ENCODE measurements around the gene CNGA2. TPM values are rescaled to one million over a fixed set of nuclear protein-coding genes. Genes with fewer than 3 reads are reported as not detected.

Gene CNGA2
- polyA plus RNA-seq, 1 donor from 2014 or later = not detected

- Histone ChIP-seq H4K20me1 (ENCODE audit: insufficient read depth) (no peaks in the 10 kb centered on the region), H3K9me3 (ENCODE audit: low read length) (no peaks in the 10 kb centered on the region), H3K9me2 (ENCODE audit: insufficient read depth, low read length) (no peaks in the 10 kb centered on the region), H3K9ac (ENCODE audit: low read length) (no peak overlapping the region), H3K27ac (ENCODE audit: low read length) (no peak overlapping the region), H3K79me2 (replicated peaks; ENCODE audit: insufficient read depth, low read length) (no peaks in the 10 kb centered on the region), H3K4me3 (ENCODE audit: low read length) (no peak overlapping the region), H3F3A (ENCODE audit: insufficient read depth, low read length, poor library complexity, severe bottlenecking) (no peaks in the 10 kb centered on the region), H3K27me3 (ENCODE audit: insufficient read depth, low read depth, low read length) (no peaks in the 10 kb centered on the region), H2AFZ (ENCODE audit: low read depth, low read length) (no peak overlapping the region), H3K36me3 (ENCODE audit: insufficient read depth, low read length) (no peaks in the 10 kb centered on the region), H3K4me2 (ENCODE audit: low read length) (no peak overlapping the region)
- no peak for TF ChIP-seq SMC3 (conservative IDR thresholded peaks at IDR 0.05; ENCODE audit: poor library complexity)
- TF ChIP-seq EZH2 (IDR thresholded peaks at IDR 0.05; ENCODE audit: borderline replicate concordance, insufficient read depth, low read length, poor library complexity, severe bottlenecking) = no peak
- no peak for TF ChIP-seq REST (IDR thresholded peaks at IDR 0.05; ENCODE audit: borderline replicate concordance)
- TF ChIP-seq MXI1 (conservative IDR thresholded peaks at IDR 0.05; ENCODE audit: poor library complexity, severe bottlenecking) = no peak
- no peak for TF ChIP-seq TAF1 (IDR thresholded peaks at IDR 0.05; ENCODE audit: low read depth)
- TF ChIP-seq EP300 (conservative IDR thresholded peaks at IDR 0.05; ENCODE audit: poor library complexity, severe bottlenecking) = no peak
- TF ChIP-seq RAD21 (conservative IDR thresholded peaks at IDR 0.05) = no peak
- TF ChIP-seq CTCF (IDR thresholded peaks at IDR 0.05; ENCODE audit: poor library complexity, severe bottlenecking) = no peak
- TF ChIP-seq POLR2AphosphoS5 (IDR thresholded peaks at IDR 0.05) = no peak
Observed at GRCh38 chrX:151789179-151789800, 54.7 kb downstream of the CNGA2 start.

GRCh38 chrX:151790481-151791160, 56.1 kb downstream of the CNGA2 start:
- no peaks in the 10 kb centered on the region for H3K79me2 ChIP-seq (replicated peaks; ENCODE audit: insufficient read depth, low read length)
- no peak overlapping the region for H3K9ac ChIP-seq (ENCODE audit: low read length)
- no peak overlapping the region for H3K4me2 ChIP-seq (ENCODE audit: low read length)
- no peaks in the 10 kb centered on the region for H3K9me3 ChIP-seq (ENCODE audit: low read length)
- H3K27ac ChIP-seq (ENCODE audit: low read length) = no peak overlapping the region
- H4K20me1 ChIP-seq (ENCODE audit: insufficient read depth) = no peaks in the 10 kb centered on the region
- no peaks in the 10 kb centered on the region for H3F3A ChIP-seq (ENCODE audit: insufficient read depth, low read length, poor library complexity, severe bottlenecking)
- no peak overlapping the region for H2AFZ ChIP-seq (ENCODE audit: low read depth, low read length)
- no peaks in the 10 kb centered on the region for H3K27me3 ChIP-seq (ENCODE audit: insufficient read depth, low read depth, low read length)
- no peak for TF ChIP-seq TAF1 (IDR thresholded peaks at IDR 0.05; ENCODE audit: low read depth)
- H3K9me2 ChIP-seq (ENCODE audit: insufficient read depth, low read length) = no peaks in the 10 kb centered on the region
- no peaks in the 10 kb centered on the region for H3K36me3 ChIP-seq (ENCODE audit: insufficient read depth, low read length)
- H3K4me3 ChIP-seq (ENCODE audit: low read length) = no peak overlapping the region
